ENCODE data around the gene EXD2.

EXD2 gene

DNA sequence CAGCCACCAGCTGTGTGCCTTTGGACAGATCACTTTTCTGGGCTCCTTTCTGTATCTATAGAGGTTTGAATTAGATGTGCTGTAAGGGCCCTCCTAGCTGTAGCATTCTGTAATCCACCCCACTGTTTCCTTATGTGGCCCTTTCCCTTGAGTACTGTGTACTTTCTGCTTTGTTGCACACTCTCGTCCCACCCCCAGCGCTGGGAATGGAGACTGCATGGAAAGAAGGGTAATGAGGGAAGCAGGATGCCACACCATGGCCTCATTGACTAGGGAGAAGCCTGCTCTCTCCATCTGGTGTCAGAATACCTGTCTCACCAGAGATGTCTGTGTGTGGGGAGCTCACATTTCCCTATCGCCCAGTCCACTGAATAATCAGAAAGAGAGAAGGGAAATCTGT, 55.0 kb downstream of the EXD2 start:
- no peak overlapping the region for H3K4me3 ChIP-seq (ENCODE audit: low read depth in 1 of 2, low read length in 2 of 2)
- H3K4me1 ChIP-seq (ENCODE audit: control insufficient read depth in 1 of 2, insufficient read depth in 2 of 2, low read length in 2 of 2), result peaks cover 4 to 6% of the 10 kb centered on the region in 2 donors
- H3K9ac ChIP-seq (ENCODE audit: low read depth in 1 of 2, low read length in 2 of 2), result no peak overlapping the region
- no peaks in the 10 kb centered on the region for H3K36me3 ChIP-seq (ENCODE audit: control insufficient read depth in 1 of 2, insufficient read depth in 2 of 2, low read length in 2 of 2)
- no peak overlapping the region for H3K27ac ChIP-seq (ENCODE audit: low read depth, low read length)
- H3K27me3 ChIP-seq (ENCODE audit: control insufficient read depth in 1 of 2, insufficient read depth in 2 of 2, low read length in 2 of 2), result no peaks in the 10 kb centered on the region
- H3K9me3 ChIP-seq (ENCODE audit: control insufficient read depth in 1 of 2, low read length in 2 of 2), result no peaks in the 10 kb centered on the region

DNA sequence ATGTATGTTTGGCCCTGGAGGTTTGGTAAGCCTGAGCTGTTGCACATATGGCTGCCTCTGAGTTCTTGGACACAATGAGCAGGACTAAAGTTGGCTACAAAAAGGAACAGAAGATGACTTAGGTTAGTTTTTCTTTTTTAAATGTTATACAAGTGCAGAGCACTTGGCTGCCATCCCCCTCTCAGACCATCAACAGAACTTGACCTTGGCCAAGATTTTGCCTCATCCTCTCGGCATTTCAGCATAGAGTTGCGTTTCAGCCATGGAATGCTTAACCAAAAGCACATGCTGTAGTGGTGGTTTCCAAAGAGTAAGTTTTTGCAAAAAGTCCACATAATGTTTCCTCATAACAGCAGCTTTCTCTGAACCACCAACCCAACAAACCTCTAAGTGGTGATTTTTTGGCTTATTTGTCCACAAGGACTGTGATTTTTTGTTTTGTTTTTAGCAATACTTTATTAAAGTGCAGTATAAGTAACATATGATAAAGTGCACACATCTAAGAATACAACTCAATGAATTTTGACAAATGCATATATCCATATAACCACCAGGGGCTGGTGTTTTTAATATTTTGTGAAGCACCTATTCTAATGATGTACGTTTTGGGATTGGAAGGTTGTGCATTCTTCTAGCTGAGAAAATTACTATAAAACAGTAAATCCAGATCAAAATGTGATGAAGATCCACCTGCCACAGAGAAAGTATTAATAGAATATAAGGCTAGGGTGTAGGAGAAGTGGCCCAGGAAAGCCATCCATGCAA, 56.6 kb downstream of the EXD2 start:
- no peaks in the 10 kb centered on the region for H3K27me3 ChIP-seq (ENCODE audit: control insufficient read depth in 1 of 2, insufficient read depth in 2 of 2, low read length in 2 of 2)
- H3K9me3 ChIP-seq (ENCODE audit: control insufficient read depth in 1 of 2, low read length in 2 of 2), result no peaks in the 10 kb centered on the region
- H3K9ac ChIP-seq (ENCODE audit: low read depth in 1 of 2, low read length in 2 of 2), result no peak overlapping the region
- H3K27ac ChIP-seq (ENCODE audit: low read depth, low read length), result no peak overlapping the region
- H3K36me3 ChIP-seq (ENCODE audit: control insufficient read depth in 1 of 2, insufficient read depth in 2 of 2, low read length in 2 of 2), result no peaks in the 10 kb centered on the region
- no peaks in the 10 kb centered on the region for H3K4me1 ChIP-seq (ENCODE audit: control insufficient read depth in 1 of 2, insufficient read depth in 2 of 2, low read length in 2 of 2)
- no peak overlapping the region for H3K4me3 ChIP-seq (ENCODE audit: low read depth in 1 of 2, low read length in 2 of 2)

DNA sequence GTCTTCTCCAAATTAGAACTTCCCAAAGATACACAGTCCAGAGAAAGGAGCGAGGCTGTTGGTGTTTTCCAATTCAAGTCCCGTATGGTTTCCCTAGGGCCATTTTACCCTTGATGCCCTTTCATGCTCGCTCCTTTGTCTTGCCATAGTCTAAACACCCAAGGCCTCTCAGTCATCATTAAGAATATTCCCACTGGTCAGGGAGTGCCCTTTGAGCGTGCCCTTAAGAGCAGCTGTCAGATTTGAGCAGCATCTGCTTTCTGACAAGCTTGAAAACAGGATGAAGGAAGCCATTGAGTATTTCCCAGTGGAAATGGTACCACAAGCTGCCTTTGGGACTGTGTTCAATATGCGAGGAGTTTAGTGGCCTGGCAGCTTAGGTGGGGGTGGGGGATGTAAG, 58.3 kb downstream of the EXD2 start:
- Histone ChIP-seq H3K9me3 (ENCODE audit: control insufficient read depth in 1 of 2, low read length in 2 of 2) (no peaks in the 10 kb centered on the region), H3K36me3 (ENCODE audit: control insufficient read depth in 1 of 2, insufficient read depth in 2 of 2, low read length in 2 of 2) (no peaks in the 10 kb centered on the region), H3K9ac (ENCODE audit: low read depth in 1 of 2, low read length in 2 of 2) (no peak overlapping the region), H3K4me1 (ENCODE audit: control insufficient read depth in 1 of 2, insufficient read depth in 2 of 2, low read length in 2 of 2) (no peaks in the 10 kb centered on the region), H3K4me3 (ENCODE audit: low read depth in 1 of 2, low read length in 2 of 2) (no peak overlapping the region), H3K27ac (ENCODE audit: low read depth, low read length) (no peak overlapping the region), H3K27me3 (ENCODE audit: control insufficient read depth in 1 of 2, insufficient read depth in 2 of 2, low read length in 2 of 2) (no peaks in the 10 kb centered on the region)

DNA sequence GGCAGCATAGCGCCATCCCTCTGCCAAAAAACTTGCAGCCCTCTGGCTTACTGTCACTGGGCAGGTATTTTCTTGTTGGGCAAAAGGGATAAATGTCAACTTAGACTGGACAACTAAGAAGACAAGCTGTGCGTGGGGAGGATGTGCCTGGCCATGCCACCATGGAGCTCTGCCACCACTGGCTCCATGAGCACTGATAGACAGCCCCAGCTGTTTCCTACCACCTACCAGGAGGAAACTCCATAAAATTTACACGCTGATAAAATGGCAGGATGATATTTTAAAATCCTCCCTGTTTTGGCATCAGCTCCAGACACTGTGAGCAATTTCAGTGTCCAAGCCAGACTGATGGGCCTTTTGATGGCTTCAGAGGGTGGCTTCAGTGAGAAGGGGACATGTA, 61.6 kb downstream of the EXD2 start:
- Histone ChIP-seq H3K27ac (ENCODE audit: low read depth, low read length) (no peak overlapping the region), H3K4me1 (ENCODE audit: control insufficient read depth in 1 of 2, insufficient read depth in 2 of 2, low read length in 2 of 2) (no peaks in the 10 kb centered on the region), H3K9ac (ENCODE audit: low read depth in 1 of 2, low read length in 2 of 2) (no peak overlapping the region), H3K9me3 (ENCODE audit: control insufficient read depth in 1 of 2, low read length in 2 of 2) (no peaks in the 10 kb centered on the region), H3K27me3 (ENCODE audit: control insufficient read depth in 1 of 2, insufficient read depth in 2 of 2, low read length in 2 of 2) (peaks cover 0 to 5% of the 10 kb centered on the region in 2 donors), H3K4me3 (ENCODE audit: low read depth in 1 of 2, low read length in 2 of 2) (no peak overlapping the region), H3K36me3 (ENCODE audit: control insufficient read depth in 1 of 2, insufficient read depth in 2 of 2, low read length in 2 of 2) (no peaks in the 10 kb centered on the region)

DNA sequence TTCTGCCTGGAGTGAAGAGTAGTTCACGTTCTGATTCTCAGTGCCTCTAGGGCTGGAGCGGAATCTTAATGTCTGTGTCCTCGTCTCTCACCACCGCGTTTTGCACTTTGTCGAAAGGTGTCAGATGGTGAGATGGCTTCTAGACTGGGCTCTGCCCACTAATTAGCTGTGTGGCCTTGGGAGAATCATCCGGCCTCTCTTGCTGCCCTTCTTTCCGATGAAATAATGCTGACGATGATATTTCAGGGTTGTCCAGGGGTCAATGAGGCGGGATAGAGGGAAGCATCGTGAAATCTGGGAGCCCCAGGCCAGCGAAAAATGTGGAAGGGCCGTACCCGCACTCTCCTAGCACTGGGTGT, 67.8 kb downstream of the EXD2 start:
- H3K4me1 ChIP-seq (ENCODE audit: control insufficient read depth in 1 of 2, insufficient read depth in 2 of 2, low read length in 2 of 2), result peaks cover 10 to 21% of the 10 kb centered on the region in 2 donors
- H3K9me3 ChIP-seq (ENCODE audit: control insufficient read depth in 1 of 2, low read length in 2 of 2), result no peaks in the 10 kb centered on the region
- H3K36me3 ChIP-seq (ENCODE audit: control insufficient read depth in 1 of 2, insufficient read depth in 2 of 2, low read length in 2 of 2), result no peaks in the 10 kb centered on the region
- H3K27me3 ChIP-seq (ENCODE audit: control insufficient read depth in 1 of 2, insufficient read depth in 2 of 2, low read length in 2 of 2), result peaks cover 16 to 26% of the 10 kb centered on the region in 2 donors
- no peak overlapping the region for H3K9ac ChIP-seq (ENCODE audit: low read depth in 1 of 2, low read length in 2 of 2)
- peak overlapping the region; percentile 20 to 43 for H3K4me3 ChIP-seq (ENCODE audit: low read depth in 1 of 2, low read length in 2 of 2)
- H3K27ac ChIP-seq (ENCODE audit: low read depth, low read length), result no peak overlapping the region

DNA sequence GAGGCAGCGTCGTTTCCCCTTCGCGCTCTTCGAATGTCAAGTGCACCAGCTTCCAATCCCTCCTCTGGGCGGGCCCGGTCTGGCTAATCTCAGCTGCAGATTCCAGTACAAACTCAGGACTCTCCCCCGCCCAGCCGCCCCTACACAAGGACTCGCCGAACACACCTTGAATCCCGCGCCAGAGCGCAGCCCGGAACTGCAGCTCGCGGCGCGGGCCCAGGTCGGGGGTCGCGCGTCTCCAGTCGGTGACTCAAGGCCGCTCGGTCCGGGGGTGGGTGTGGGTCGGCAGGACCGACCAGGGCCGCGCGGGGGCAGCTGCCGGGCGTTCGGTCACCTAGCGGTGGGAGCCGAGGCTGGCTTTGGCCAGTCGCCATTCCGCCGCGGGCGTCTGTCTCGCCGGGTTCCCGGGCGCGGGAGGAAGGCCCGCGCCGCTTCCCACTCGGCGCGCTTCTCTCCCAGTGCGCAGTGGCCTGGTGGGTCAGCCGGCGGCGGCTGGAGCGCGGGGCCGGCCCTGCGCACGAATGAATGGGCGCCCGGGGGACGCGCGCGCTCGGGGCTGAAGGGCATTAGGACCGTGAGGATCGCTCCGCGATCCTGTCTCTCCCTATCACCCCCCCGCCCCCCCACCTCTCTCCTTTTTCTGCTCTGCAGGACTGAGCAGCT, 68.4 kb downstream of the EXD2 start, which contains the start of gene GALNT16:
Gene GALNT16 (plus strand): TSS at position 632 of the 663 bp plus-strand sequence. CDS start 133 bp downstream, outside the sequence.
- H3K27me3 ChIP-seq (ENCODE audit: control insufficient read depth in 1 of 2, insufficient read depth in 2 of 2, low read length in 2 of 2), result peaks cover 16 to 26% of the 10 kb centered on the region in 2 donors
- H3K4me1 ChIP-seq (ENCODE audit: control insufficient read depth in 1 of 2, insufficient read depth in 2 of 2, low read length in 2 of 2), result peaks cover 10 to 21% of the 10 kb centered on the region in 2 donors
- H3K4me3 ChIP-seq (ENCODE audit: low read depth in 1 of 2, low read length in 2 of 2), result peak within 1 kb of the TSS; percentile 61 to 70
- no peaks in the 10 kb centered on the region for H3K9me3 ChIP-seq (ENCODE audit: control insufficient read depth in 1 of 2, low read length in 2 of 2)
- no peaks in the 10 kb centered on the region for H3K36me3 ChIP-seq (ENCODE audit: control insufficient read depth in 1 of 2, insufficient read depth in 2 of 2, low read length in 2 of 2)
- H3K27ac ChIP-seq (ENCODE audit: low read depth, low read length), result no peak within 1 kb of the TSS
- H3K9ac ChIP-seq (ENCODE audit: low read depth in 1 of 2, low read length in 2 of 2), result no peak within 1 kb of the TSS

DNA sequence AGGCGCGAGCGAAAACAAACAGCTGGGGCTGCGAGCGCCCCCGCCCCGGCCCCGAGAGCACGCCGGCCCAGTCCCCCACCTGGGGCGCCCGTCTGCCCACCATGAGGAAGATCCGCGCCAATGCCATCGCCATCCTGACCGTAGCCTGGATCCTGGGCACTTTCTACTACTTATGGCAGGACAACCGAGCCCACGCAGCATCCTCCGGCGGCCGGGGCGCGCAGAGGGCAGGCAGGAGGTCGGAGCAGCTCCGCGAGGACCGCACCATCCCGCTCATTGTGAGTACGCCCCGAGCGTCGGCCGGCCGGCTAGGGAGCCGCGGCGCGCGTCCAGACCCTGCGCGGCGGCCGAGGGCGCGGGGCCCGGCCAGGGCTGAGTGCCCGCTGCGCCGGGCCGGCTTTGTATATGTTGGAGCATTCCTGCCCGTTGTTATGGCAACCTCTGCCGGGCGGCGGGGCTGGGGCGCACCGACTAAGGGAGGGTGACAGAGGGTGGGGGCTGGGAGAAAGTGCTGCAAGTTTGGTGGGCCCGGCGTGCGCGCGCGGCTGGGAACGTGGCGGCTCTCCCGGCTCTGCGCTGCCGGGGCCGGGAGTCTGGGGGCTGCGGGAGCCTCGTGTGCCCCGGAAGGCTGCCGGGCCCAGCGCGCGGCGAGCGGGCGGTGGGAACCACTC, 69.0 kb downstream of the EXD2 start:
- H3K4me1 ChIP-seq (ENCODE audit: control insufficient read depth in 1 of 2, insufficient read depth in 2 of 2, low read length in 2 of 2), result peaks cover 10 to 21% of the 10 kb centered on the region in 2 donors
- peaks cover 16 to 26% of the 10 kb centered on the region in 2 donors for H3K27me3 ChIP-seq (ENCODE audit: control insufficient read depth in 1 of 2, insufficient read depth in 2 of 2, low read length in 2 of 2)
- no peak overlapping the region for H3K27ac ChIP-seq (ENCODE audit: low read depth, low read length)
- peak overlapping the region; percentile 61 to 70 for H3K4me3 ChIP-seq (ENCODE audit: low read depth in 1 of 2, low read length in 2 of 2)
- H3K36me3 ChIP-seq (ENCODE audit: control insufficient read depth in 1 of 2, insufficient read depth in 2 of 2, low read length in 2 of 2), result no peaks in the 10 kb centered on the region
- no peaks in the 10 kb centered on the region for H3K9me3 ChIP-seq (ENCODE audit: control insufficient read depth in 1 of 2, low read length in 2 of 2)
- H3K9ac ChIP-seq (ENCODE audit: low read depth in 1 of 2, low read length in 2 of 2), result no peak overlapping the region

DNA sequence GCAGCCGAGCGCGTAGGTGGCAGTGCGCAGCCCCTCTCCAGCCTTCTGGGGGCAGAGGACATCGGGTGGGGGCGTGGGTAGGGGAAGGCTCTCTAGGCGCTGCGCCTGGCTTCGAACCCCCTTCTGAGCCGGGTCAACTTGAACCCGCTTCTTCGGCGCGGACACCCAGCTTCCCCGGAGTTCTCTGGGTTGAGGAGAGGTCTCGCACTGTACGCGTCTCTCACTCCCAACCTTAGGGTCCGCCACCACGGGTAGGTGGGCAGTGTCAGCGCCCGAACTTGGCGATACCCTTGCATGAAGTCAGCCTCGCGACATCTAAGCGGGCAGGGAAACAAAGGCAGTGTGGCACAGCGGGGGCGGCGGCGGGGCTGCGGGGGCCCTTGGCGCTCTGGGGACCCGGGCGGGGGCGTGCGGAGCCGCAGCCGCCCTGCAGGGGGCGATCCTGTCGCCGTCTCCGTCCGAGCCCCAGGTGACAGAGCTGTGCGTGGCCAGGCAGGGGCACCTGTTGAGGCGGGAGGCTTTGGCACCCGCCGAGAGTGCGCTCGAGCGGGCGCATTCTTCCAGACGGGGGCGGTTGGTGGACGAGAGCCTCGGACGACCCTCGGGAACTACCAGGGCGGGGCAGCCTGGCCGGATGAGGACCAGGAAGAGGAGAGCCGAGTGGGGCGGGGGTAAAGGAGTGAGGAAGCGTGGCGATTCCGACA, 69.7 kb downstream of the EXD2 start:
- H3K27me3 ChIP-seq (ENCODE audit: control insufficient read depth in 1 of 2, insufficient read depth in 2 of 2, low read length in 2 of 2), result peaks cover 16 to 26% of the 10 kb centered on the region in 2 donors
- H3K4me3 ChIP-seq (ENCODE audit: low read depth in 1 of 2, low read length in 2 of 2), result peak overlapping the region; percentile 61 to 70
- H3K27ac ChIP-seq (ENCODE audit: low read depth, low read length), result no peak overlapping the region
- no peaks in the 10 kb centered on the region for H3K36me3 ChIP-seq (ENCODE audit: control insufficient read depth in 1 of 2, insufficient read depth in 2 of 2, low read length in 2 of 2)
- H3K4me1 ChIP-seq (ENCODE audit: control insufficient read depth in 1 of 2, insufficient read depth in 2 of 2, low read length in 2 of 2), result peaks cover 10 to 21% of the 10 kb centered on the region in 2 donors
- H3K9ac ChIP-seq (ENCODE audit: low read depth in 1 of 2, low read length in 2 of 2), result peak overlapping the region; percentile 40 to 43
- H3K9me3 ChIP-seq (ENCODE audit: control insufficient read depth in 1 of 2, low read length in 2 of 2), result no peaks in the 10 kb centered on the region

DNA sequence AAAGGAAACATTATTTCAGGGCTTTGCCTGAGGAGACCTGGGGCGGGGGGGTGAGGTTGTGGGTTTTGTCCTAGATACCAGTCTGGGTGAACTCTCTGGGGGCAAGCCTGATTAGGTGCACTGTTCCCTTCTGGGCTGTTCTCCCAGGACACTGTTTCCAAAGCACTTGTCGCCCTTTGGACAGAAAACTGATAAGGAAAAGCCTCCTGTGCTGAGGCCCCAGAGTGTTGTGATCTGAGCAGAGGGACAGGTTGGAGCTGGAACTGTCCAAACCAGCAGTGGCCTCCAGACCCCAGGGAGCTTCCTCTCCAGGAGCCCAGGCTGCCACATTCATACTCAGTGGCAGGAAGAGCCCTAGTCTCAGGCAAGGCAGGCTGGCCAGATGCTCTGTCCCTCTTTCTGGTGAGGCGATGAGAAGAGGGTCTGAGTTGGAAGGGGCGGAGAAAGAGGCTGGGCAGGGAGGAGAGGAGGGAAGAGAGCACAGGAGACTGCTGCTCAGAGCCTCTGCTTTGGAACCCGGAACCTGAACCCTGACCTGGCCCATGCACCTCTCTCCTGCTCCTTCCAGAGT, 70.5 kb downstream of the EXD2 start:
- H3K27me3 ChIP-seq (ENCODE audit: control insufficient read depth in 1 of 2, insufficient read depth in 2 of 2, low read length in 2 of 2), result peaks cover 16 to 25% of the 10 kb centered on the region in 2 donors
- peaks cover 10 to 21% of the 10 kb centered on the region in 2 donors for H3K4me1 ChIP-seq (ENCODE audit: control insufficient read depth in 1 of 2, insufficient read depth in 2 of 2, low read length in 2 of 2)
- peak overlapping the region; percentile 40 to 43 for H3K9ac ChIP-seq (ENCODE audit: low read depth in 1 of 2, low read length in 2 of 2)
- no peaks in the 10 kb centered on the region for H3K9me3 ChIP-seq (ENCODE audit: control insufficient read depth in 1 of 2, low read length in 2 of 2)
- peak overlapping the region; percentile 61 to 70 for H3K4me3 ChIP-seq (ENCODE audit: low read depth in 1 of 2, low read length in 2 of 2)
- H3K27ac ChIP-seq (ENCODE audit: low read depth, low read length), result no peak overlapping the region
- no peaks in the 10 kb centered on the region for H3K36me3 ChIP-seq (ENCODE audit: control insufficient read depth in 1 of 2, insufficient read depth in 2 of 2, low read length in 2 of 2)

All from duodenal mucosa (tissue), 2 donors.